Mesenchymal stem cell (in vitro differentiated cells and primary cell): ENCODE results near the gene CTSE.

ENCODE experiments used
- DNase-seq: peaks from one replicate; pipeline ENCODE4 v3.0.0-alpha.2; 2013
- H2AFZ ChIP-seq: one replicate; pipeline ENCODE4 v1.6.1; 2013; ENCODE audit warnings: low read depth, mild to moderate bottlenecking, control low read depth, inconsistent platforms, low read length, moderate library complexity
- H2AK5ac ChIP-seq: 2 replicates; pipeline ENCODE4 v1.6.1; 2013; ENCODE audit warnings: low read length, moderate library complexity, mild to moderate bottlenecking, inconsistent platforms; ENCODE audit not compliant: severe bottlenecking
- H2BK120ac ChIP-seq: one replicate; pipeline ENCODE4 v1.6.1; 2013; ENCODE audit warnings: low read depth, mild to moderate bottlenecking, inconsistent platforms, low read length, moderate library complexity
- H2BK12ac ChIP-seq, 2 experiments: one replicate each; pipeline ENCODE4 v1.6.1; 2013; ENCODE audit warnings: inconsistent platforms in 2 of 2, low read length in 2 of 2, mild to moderate bottlenecking in 2 of 2, moderate library complexity in 2 of 2, control low read depth in 1 of 2
- H2BK15ac ChIP-seq: one replicate; pipeline ENCODE4 v1.6.1; 2013; ENCODE audit warnings: mild to moderate bottlenecking, low read depth, inconsistent platforms; ENCODE audit not compliant: poor library complexity, severe bottlenecking
- H2BK5ac ChIP-seq: 2 replicates; pipeline ENCODE4 v1.6.1; 2013; ENCODE audit warnings: low read depth, mild to moderate bottlenecking, low read length, control low read depth, inconsistent platforms; ENCODE audit not compliant: poor library complexity, severe bottlenecking
- H3K14ac ChIP-seq, 2 experiments: one replicate each; pipeline ENCODE4 v1.6.1; 2013; ENCODE audit warnings: inconsistent platforms in 2 of 2, low read length in 2 of 2, control low read depth in 1 of 2, mild to moderate bottlenecking in 1 of 2, moderate library complexity in 1 of 2
- H3K18ac ChIP-seq, 2 experiments: one replicate each; pipeline ENCODE4 v1.6.1; 2013; ENCODE audit warnings: inconsistent platforms in 2 of 2, low read length in 2 of 2, control low read depth in 1 of 2, low read depth in 1 of 2, mild to moderate bottlenecking in 1 of 2
- H3K23ac ChIP-seq, 2 experiments: one replicate each; pipeline ENCODE4 v1.6.1; 2013; ENCODE audit warnings: inconsistent platforms in 2 of 2, low read length in 2 of 2, mild to moderate bottlenecking in 2 of 2, moderate library complexity in 2 of 2, control low read depth in 1 of 2
- H3K27ac ChIP-seq: 2 replicates; pipeline ENCODE4 v1.5.1; 2013; ENCODE audit warnings: mild to moderate bottlenecking, moderate library complexity, low read length, control low read depth, inconsistent platforms; ENCODE audit not compliant: poor library complexity, severe bottlenecking
- H3K27me3 ChIP-seq, 2 experiments: 2 replicates each; pipeline versions ENCODE4 v1.6.1 to v1.7.0; 2013; ENCODE audit warnings: low read length in 2 of 2, mild to moderate bottlenecking in 2 of 2, moderate library complexity in 2 of 2, control low read depth in 1 of 2, inconsistent platforms in 1 of 2; ENCODE audit not compliant: control insufficient read depth in 1 of 2, insufficient read depth in 1 of 2
- H3K36me3 ChIP-seq, 2 experiments: 2 replicates each; pipeline versions ENCODE4 v1.6.1 to v1.7.0; 2013; ENCODE audit warnings: low read length in 2 of 2, control low read depth in 1 of 2, inconsistent platforms in 1 of 2, low read depth in 1 of 2, mild to moderate bottlenecking in 1 of 2; ENCODE audit not compliant: insufficient read depth in 2 of 2, control insufficient read depth in 1 of 2
- H3K4ac ChIP-seq, 2 experiments: one replicate each; pipeline ENCODE4 v1.6.1; 2013; ENCODE audit warnings: inconsistent platforms in 2 of 2, low read length in 2 of 2, mild to moderate bottlenecking in 2 of 2, moderate library complexity in 2 of 2, control low read depth in 1 of 2, low read depth in 1 of 2
- H3K4me1 ChIP-seq: 2 replicates; pipeline ENCODE4 v1.6.1; 2013; ENCODE audit warnings: low read depth, low read length, control low read depth; ENCODE audit not compliant: control insufficient read depth, insufficient read depth
- H3K4me2 ChIP-seq: 2 replicates; pipeline ENCODE4 v1.6.1; 2013; ENCODE audit warnings: low read length, mild to moderate bottlenecking, inconsistent platforms; ENCODE audit not compliant: poor library complexity, severe bottlenecking
- H3K4me3 ChIP-seq, 2 experiments: 2 replicates each; pipeline versions ENCODE4 v1.5.1 to v1.7.0; 2013; ENCODE audit warnings: low read length in 2 of 2, mild to moderate bottlenecking in 2 of 2, control low read depth in 1 of 2, low read depth in 1 of 2; ENCODE audit not compliant: insufficient read depth in 1 of 2
- H3K79me1 ChIP-seq: replicated peaks from 2 replicates; pipeline ENCODE4 v1.6.1; 2013; ENCODE audit warnings: mild to moderate bottlenecking, control low read depth, low read length, inconsistent platforms; ENCODE audit not compliant: poor library complexity, severe bottlenecking
- H3K9ac ChIP-seq: 2 replicates; pipeline ENCODE4 v1.7.0; 2013; ENCODE audit warnings: mild to moderate bottlenecking, low read length, moderate library complexity
- H3K9me3 ChIP-seq: 2 replicates; pipeline ENCODE4 v1.7.0; 2013; ENCODE audit warnings: mild to moderate bottlenecking, low read length; ENCODE audit not compliant: control insufficient read depth
- H4K8ac ChIP-seq: one replicate; pipeline ENCODE4 v1.6.1; 2013; ENCODE audit warnings: inconsistent platforms, mild to moderate bottlenecking, low read length, moderate library complexity
- H4K91ac ChIP-seq: one replicate; pipeline ENCODE4 v1.6.1; 2013; ENCODE audit warnings: mild to moderate bottlenecking, low read length, inconsistent platforms
- WGBS: methylation state at CpG from one replicate; pipeline ENCODE4 v1.1.7; 2013; ENCODE audit warnings: mixed read lengths; 5-methylcytosine and 5-hydroxymethylcytosine counted together

Gene CTSE

DNA sequence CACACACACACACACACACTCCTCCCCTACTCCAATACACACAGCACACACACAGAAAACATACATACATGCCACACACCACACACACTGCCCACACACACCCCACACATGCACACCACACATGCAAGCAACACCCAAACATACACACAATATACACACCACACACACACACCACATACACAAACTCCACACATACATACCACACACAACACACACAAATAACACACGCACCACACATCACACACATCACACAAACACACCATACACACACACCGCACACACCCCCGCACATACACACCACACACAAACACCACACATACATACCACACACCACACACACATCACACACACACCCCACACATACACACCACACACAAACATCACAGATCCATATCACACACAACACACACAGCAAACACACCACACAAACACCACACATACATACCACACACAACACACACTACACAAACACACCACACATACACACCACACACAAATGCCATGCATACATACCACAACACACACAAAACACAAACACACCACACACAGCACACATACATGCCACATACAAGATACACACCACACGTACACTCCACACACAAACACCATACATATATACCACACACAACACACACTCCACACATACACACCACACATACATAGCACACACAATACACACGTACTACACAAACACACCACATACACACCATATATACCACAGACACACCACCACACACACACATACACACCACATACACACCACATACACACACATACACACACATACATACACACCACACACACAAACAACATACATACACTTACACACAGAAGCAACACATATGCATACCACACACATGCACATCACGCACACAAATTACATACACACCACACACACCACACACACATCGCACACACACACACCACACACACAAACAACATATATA, 19.6 kb downstream of the CTSE start:
- Histone ChIP-seq H3K4ac (peak overlapping the region; percentile 55 to 82), H2AK5ac (no peak overlapping the region), H3K4me3 (peak overlapping the region in 1 of 2 experiments; percentile 78), H3K23ac (no peak overlapping the region), H4K91ac (peak overlapping the region; percentile 90), H3K27me3 (no peaks in the 10 kb centered on the region), H2BK15ac (no peak overlapping the region), H2BK5ac (no peak overlapping the region), H2AFZ (peak overlapping the region; percentile 15), H3K36me3 (peaks cover 0 to 3% of the 10 kb centered on the region in 2 experiments), H3K4me2 (no peak overlapping the region), H2BK120ac (no peak overlapping the region), H3K9me3 (no peaks in the 10 kb centered on the region), H2BK12ac (peak overlapping the region; percentile 44 to 91), H3K18ac (peak overlapping the region; percentile 85 to 87), H3K9ac (peak overlapping the region; percentile 87), H3K79me1 (no peaks in the 10 kb centered on the region), H3K27ac (no peak overlapping the region), H3K14ac (peak overlapping the region in 1 of 2 experiments; percentile 86), H4K8ac (peak overlapping the region; percentile 79), H3K4me1 (peaks cover 24% of the 10 kb centered on the region)
- 96% methylated on average over 7 of the region's 7 CpGs for WGBS
- DNase-seq = no peak

DNA sequence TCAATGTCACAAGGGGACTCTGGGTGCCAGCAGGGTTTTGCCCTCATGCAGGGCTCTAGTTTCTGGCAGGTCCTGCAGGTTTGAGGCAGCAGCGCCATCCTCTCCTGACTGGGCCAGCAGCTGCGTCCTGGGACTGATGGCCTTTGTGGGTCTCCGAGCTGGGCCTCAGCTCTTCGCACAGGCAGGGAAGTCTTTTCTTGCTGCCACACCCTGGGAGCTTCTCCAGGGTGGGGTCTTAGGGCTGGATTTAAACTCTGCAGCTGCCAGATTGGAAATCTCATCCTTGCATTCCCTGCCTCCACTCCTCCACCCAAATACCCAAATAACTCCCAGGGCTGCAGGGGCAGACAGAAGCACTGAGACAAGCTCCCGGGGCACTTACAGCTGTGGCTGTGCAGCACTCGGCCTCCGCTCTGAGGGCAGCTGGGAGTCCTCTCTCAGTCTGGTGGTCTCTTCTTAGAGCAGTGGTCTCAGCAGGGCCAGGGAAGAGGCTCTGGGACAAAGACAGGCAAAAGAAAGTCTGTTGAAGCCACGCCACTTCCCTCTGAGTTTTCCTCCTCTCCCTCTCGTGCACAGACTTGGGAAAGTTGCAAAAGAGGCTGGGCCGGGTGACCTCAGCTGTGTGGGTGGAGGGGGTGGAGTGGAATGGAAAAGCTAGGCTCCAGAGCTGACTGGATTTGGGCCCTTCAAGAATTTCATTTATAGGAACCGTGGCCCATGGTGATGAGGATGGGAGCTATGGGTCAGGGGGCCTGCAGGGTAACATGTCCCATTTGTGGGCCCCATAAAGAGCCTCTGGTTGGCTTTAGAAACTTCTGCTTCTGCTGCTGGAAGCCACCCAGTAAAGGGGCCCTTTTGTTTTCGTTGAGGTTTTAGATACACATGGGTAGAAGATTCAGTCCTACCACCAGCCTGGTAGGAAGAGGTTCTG, 20.6 kb downstream of the CTSE start, which contains the start of gene RAB7B:
Gene RAB7B (minus strand): TSS at position 525 of the 931 bp plus-strand sequence. CDS start 9,260 bp downstream, outside the sequence.
- Histone ChIP-seq H2BK15ac (no peak within 1 kb of the TSS), H4K8ac (peak within 1 kb of the TSS; percentile 84), H3K4me3 (peak within 1 kb of the TSS; percentile 16 to 78), H3K27me3 (no peaks in the 10 kb centered on the region), H3K14ac (peak within 1 kb of the TSS in 1 of 2 experiments; percentile 86), H2BK120ac (peak within 1 kb of the TSS; percentile 77), H3K79me1 (no peaks in the 10 kb centered on the region), H3K4me1 (peaks cover 24% of the 10 kb centered on the region), H2AFZ (peak within 1 kb of the TSS; percentile 87), H3K9ac (peak within 1 kb of the TSS; percentile 87), H3K27ac (peak within 1 kb of the TSS; percentile 19), H2AK5ac (peak within 1 kb of the TSS; percentile 14), H3K9me3 (no peaks in the 10 kb centered on the region), H3K4ac (peak within 1 kb of the TSS; percentile 82 to 83), H2BK5ac (no peak within 1 kb of the TSS), H4K91ac (peak within 1 kb of the TSS; percentile 90), H2BK12ac (peak within 1 kb of the TSS; percentile 72 to 91), H3K23ac (peak within 1 kb of the TSS in 1 of 2 experiments; percentile 43), H3K36me3 (peaks cover 0 to 3% of the 10 kb centered on the region in 2 experiments), H3K4me2 (peak within 1 kb of the TSS; percentile 26), H3K18ac (peak within 1 kb of the TSS; percentile 86 to 89)
- WGBS = 71% methylated on average over 11 of the region's 12 CpGs
- DNase-seq = peak; percentile 83

DNA sequence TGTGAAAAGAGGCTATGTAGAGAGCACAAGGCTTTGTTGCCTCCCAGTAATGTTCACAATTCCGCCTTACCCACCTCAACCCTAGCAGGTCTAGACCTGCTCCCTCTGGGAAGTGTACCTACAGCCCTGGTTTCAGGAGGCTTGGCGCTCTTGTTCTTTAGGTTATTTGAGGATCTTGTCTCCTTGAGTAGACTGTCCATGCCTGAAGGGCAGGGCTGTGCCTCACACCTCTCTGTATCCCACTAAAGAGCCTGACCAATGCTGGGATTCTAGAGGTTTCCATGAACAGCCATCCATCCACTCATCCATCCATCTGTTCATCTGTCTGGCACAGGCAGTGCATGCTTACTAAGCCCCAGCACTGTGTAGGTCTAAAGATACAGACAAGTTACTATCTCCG, 21.5 kb downstream of the CTSE start:
- Histone ChIP-seq H3K27me3 (no peaks in the 10 kb centered on the region), H3K9ac (peak overlapping the region; percentile 87), H2BK12ac (peak overlapping the region in 1 of 2 experiments; percentile 72), H3K4me2 (no peak overlapping the region), H4K8ac (no peak overlapping the region), H2BK5ac (no peak overlapping the region), H3K23ac (peak overlapping the region in 1 of 2 experiments; percentile 43), H3K79me1 (no peaks in the 10 kb centered on the region), H2BK15ac (no peak overlapping the region), H3K4ac (peak overlapping the region in 1 of 2 experiments; percentile 47), H3K4me3 (peak overlapping the region in 1 of 2 experiments; percentile 78), H3K27ac (no peak overlapping the region), H3K18ac (no peak overlapping the region), H3K9me3 (no peaks in the 10 kb centered on the region), H3K14ac (no peak overlapping the region), H3K4me1 (peaks cover 24% of the 10 kb centered on the region), H3K36me3 (peaks cover 0 to 3% of the 10 kb centered on the region in 2 experiments), H2BK120ac (no peak overlapping the region), H2AK5ac (peak overlapping the region; percentile 14), H4K91ac (peak overlapping the region; percentile 19), H2AFZ (no peak overlapping the region)
- WGBS = 100% methylated on average over 2 of the region's 3 CpGs
- no peak for DNase-seq
